T-helper 1 cell treated with Interleukin-12 subunit alpha and Interleukin-12 subunit beta and Interleukin-4 antibody, amounts not matched to agents 30 μg/mL and 1 μg/mL, for 36 hours (primary cell): ENCODE results near the gene SLC13A2.
"Not testable (repeated sequence)": the region's sequence is repeated elsewhere in the genome, so short reads cannot be mapped to it uniquely, and the experiment has no call there.

Experiments used
- H3K27ac Mint-ChIP-seq: one replicate; pipeline ENCODE4 v1.8.0; 2021; ENCODE audit warnings: mild to moderate bottlenecking, mixed read lengths
- H3K27me3 Mint-ChIP-seq: one replicate; pipeline ENCODE4 v1.8.0; 2021; ENCODE audit warnings: low read depth, mixed read lengths
- H3K36me3 Mint-ChIP-seq: one replicate; pipeline ENCODE4 v1.8.0; 2021; ENCODE audit warnings: low read depth, mixed read lengths
- H3K4me1 Mint-ChIP-seq: one replicate; pipeline ENCODE4 v1.8.0; 2021; ENCODE audit warnings: low read depth, mixed read lengths
- H3K4me3 Mint-ChIP-seq: one replicate; pipeline ENCODE4 v1.8.0; 2021; ENCODE audit warnings: mild to moderate bottlenecking, moderate library complexity, mixed read lengths
- H3K9me3 Mint-ChIP-seq: one replicate; pipeline ENCODE4 v1.8.0; 2021; ENCODE audit warnings: mixed read lengths

Gene SLC13A2

GRCh38 chr17:28473542-28473941 lies at the start of gene SLC13A2:
TSS of gene SLC13A2 (plus strand) at chr17:28473644. CDS start at chr17:28473713, 69 bp downstream.
- Mint-ChIP-seq H3K36me3 (no peaks in the 10 kb centered on the region), H3K27me3 (no peaks in the 10 kb centered on the region), H3K4me1 (peaks cover 19% of the 10 kb centered on the region), H3K27ac (peak within 1 kb of the TSS; percentile 49), H3K4me3 (no peak within 1 kb of the TSS), H3K9me3 (no peaks in the 10 kb centered on the region)

DNA sequence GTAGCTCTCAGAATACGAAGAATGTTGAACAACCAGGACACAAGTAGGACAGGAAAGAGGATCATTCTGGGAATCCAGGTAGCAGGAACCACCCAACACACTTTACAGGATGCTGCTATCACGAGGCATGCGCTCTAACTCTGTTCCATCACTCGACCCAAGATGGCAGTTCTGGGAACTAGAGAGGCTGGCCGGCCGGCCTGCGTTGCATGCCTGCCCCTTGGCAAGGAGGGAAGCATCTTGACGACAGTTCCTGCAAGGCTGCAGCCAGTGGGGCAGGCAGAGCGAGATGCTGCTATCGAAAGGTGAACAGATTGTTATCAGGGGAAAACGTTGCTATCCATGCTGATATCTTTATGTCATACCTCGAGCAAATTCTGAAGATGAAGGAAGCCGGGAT lies 48.2 kb upstream of the SLC13A2 start:
- no peaks in the 10 kb centered on the region for H3K4me1 Mint-ChIP-seq
- no peak overlapping the region for H3K4me3 Mint-ChIP-seq
- no peaks in the 10 kb centered on the region for H3K9me3 Mint-ChIP-seq
- no peaks in the 10 kb centered on the region for H3K36me3 Mint-ChIP-seq
- no peak overlapping the region for H3K27ac Mint-ChIP-seq
- H3K27me3 Mint-ChIP-seq: peaks cover 10% of the 10 kb centered on the region

DNA sequence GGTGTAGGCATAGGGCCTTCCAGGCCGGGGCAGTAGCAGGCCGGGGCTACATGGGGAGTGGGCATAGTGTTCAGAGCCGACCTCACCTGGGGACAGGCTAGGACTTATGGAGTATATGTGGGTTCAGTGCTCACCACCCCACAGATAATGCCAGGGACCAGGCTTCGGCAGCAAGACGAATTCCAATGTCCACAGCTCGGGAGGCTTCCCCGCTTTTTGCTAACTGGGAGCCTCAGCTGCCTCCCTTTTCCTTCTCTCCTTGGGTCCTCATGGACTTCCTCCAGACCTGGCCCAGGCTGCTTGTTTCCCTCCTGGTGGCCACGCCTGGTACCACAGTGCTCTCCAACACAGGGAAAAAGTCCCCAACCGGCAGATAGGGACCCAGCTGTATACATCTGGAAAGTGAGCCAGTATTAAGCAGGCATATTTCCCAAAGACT lies 47.3 kb upstream of the SLC13A2 start:
- Mint-ChIP-seq H3K27me3 (peaks cover 17% of the 10 kb centered on the region), H3K4me1 (no peaks in the 10 kb centered on the region), H3K27ac (no peak overlapping the region), H3K4me3 (no peak overlapping the region), H3K36me3 (no peaks in the 10 kb centered on the region), H3K9me3 (no peaks in the 10 kb centered on the region)

DNA sequence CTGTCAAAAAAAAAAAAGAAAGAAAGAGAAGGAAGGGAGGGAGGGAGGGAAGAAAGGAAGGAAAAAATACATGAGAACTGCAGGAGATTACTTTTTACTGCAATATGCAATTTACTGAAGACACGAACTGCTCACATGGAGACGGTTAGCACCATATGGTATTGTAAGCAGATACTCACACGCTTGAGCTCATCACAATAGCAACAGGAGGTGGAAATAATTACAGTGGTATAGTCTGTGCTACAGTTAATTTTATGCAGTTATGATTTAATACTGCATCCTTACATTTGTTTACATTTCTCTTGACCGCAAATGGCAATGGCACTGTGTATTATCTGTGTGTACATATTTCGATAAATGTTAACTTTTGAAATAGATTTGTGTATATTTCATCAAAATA lies 46.1 kb upstream of the SLC13A2 start:
- H3K36me3 Mint-ChIP-seq: no peaks in the 10 kb centered on the region
- no peaks in the 10 kb centered on the region for H3K4me1 Mint-ChIP-seq
- H3K9me3 Mint-ChIP-seq: no peaks in the 10 kb centered on the region
- no peak overlapping the region for H3K27ac Mint-ChIP-seq
- no peak overlapping the region for H3K4me3 Mint-ChIP-seq
- peaks cover 25% of the 10 kb centered on the region for H3K27me3 Mint-ChIP-seq

DNA sequence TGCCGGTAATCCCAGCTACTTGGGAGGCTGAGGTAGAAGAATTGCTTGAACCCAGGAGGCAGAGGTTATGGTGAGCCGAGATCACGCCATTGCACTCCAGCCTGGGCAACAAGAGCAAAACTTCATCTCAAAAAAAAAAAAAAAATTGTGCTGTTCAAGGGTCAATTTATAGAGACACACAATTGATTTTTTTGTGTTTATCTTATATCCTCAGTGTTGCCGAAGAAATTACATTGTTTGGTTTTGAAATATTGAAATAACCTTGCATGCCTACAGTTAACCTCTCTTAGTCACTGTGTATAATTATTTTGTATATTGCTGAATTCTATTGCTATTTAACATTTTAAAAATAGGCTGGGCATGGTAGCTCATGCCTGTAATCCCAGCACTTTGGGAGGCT lies 45.5 kb upstream of the SLC13A2 start:
- H3K9me3 Mint-ChIP-seq, H3K36me3 Mint-ChIP-seq, H3K4me1 Mint-ChIP-seq, H3K4me3 Mint-ChIP-seq, H3K27ac Mint-ChIP-seq: not testable (repeated sequence)
- peaks cover 29% of the 10 kb centered on the region for H3K27me3 Mint-ChIP-seq

DNA sequence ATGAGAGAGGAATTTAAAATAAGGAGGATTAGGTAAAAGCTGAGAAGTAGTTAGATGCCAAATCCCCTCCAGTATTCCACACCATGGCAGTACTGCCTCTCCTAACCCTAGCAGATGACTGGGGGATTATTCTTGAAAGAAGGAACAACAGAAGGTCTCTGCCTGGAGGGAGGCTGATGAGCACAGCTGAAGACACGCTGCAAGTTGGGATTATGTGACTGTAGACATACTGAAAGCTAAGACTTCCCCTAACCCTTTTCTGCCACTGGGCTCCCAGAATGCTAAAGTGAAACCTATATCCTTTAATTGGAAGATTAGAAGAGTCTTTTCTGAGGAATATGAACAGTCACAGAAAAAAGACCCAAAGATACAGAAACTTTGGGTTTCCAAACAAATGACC lies 39.7 kb upstream of the SLC13A2 start:
- peaks cover 31% of the 10 kb centered on the region for H3K27me3 Mint-ChIP-seq
- no peak overlapping the region for H3K4me3 Mint-ChIP-seq
- H3K4me1 Mint-ChIP-seq: no peaks in the 10 kb centered on the region
- no peak overlapping the region for H3K27ac Mint-ChIP-seq
- H3K36me3 Mint-ChIP-seq: no peaks in the 10 kb centered on the region
- no peaks in the 10 kb centered on the region for H3K9me3 Mint-ChIP-seq

- H3K27me3 Mint-ChIP-seq: peaks cover 31% of the 10 kb centered on the region
- not testable (repeated sequence) for H3K4me3 Mint-ChIP-seq, H3K4me1 Mint-ChIP-seq, H3K9me3 Mint-ChIP-seq, H3K36me3 Mint-ChIP-seq, H3K27ac Mint-ChIP-seq
These were observed 39.1 kb upstream of the SLC13A2 start for GRCh38 chr17:28434326-28434725.

GRCh38 chr17:28443901-28444638 lies 29.4 kb upstream of the SLC13A2 start:
- no peaks in the 10 kb centered on the region for H3K4me1 Mint-ChIP-seq
- no peak overlapping the region for H3K27ac Mint-ChIP-seq

DNA sequence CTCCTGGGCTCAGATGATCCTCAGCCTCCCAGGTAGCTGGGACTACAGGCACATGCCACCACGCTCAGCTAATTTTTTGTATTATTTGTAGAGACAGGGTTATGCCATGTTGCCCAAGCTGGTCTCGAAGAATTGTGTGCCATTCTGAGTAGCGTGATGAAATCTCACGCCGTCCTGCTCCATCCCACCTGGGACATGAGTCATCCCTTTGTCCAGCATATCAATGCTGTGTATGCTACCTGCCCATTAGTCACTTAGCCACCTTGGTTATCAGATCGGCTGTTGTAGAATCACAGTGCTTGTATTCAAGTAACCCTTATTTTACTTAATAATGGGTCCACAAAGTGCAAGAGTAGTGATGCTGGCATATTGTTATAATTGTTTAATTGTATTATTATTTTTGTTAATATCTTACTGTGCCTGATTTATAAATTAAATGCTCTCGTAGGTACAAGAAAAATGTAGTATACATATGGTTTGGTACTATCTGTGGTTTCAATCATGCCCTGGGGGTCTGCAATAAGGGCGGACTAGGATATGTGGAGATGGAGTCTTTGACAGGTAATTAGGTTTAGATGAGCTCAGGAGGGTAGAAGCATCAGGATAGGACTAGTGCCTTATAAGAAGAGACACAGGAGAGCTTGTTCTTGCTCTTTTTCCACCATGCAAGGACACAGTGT lies 26.6 kb upstream of the SLC13A2 start:
- no peaks in the 10 kb centered on the region for H3K9me3 Mint-ChIP-seq
- no peaks in the 10 kb centered on the region for H3K36me3 Mint-ChIP-seq
- H3K4me1 Mint-ChIP-seq: no peaks in the 10 kb centered on the region
- H3K27me3 Mint-ChIP-seq: peaks cover 34% of the 10 kb centered on the region
- H3K4me3 Mint-ChIP-seq: no peak overlapping the region
- H3K27ac Mint-ChIP-seq: no peak overlapping the region

More at GRCh38 chr17:28443901-28444638, 29.4 kb upstream of the SLC13A2 start:
- peaks cover 26% of the 10 kb centered on the region for H3K27me3 Mint-ChIP-seq
- no peaks in the 10 kb centered on the region for H3K36me3 Mint-ChIP-seq
- no peak overlapping the region for H3K4me3 Mint-ChIP-seq
- H3K9me3 Mint-ChIP-seq: no peaks in the 10 kb centered on the region

GRCh38 chr17:28447396-28447760 lies 26.1 kb upstream of the SLC13A2 start:
- Mint-ChIP-seq H3K27me3 (peaks cover 32% of the 10 kb centered on the region), H3K27ac (no peak overlapping the region), H3K4me1 (no peaks in the 10 kb centered on the region), H3K9me3 (no peaks in the 10 kb centered on the region), H3K36me3 (no peaks in the 10 kb centered on the region), H3K4me3 (no peak overlapping the region)

DNA sequence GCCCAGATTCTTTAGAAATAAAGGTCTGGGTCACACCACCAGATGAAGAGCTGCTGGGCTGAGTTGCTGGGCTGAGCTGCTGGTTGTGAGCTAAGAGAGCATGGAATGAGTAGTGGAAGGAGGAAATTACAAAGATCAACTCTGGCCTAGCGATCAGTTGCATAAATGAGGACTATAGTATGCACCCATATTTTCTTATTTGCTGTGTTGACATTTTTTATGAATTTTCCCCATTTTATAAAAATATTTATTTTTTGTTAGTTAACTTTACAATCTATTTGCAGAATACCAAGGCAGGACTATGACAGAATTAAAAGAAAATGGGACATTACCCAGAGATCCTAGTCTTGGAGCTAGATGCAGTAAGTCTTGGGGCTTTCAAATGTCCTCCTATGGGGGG lies 23.6 kb upstream of the SLC13A2 start:
- peaks cover 36% of the 10 kb centered on the region for H3K27me3 Mint-ChIP-seq
- no peaks in the 10 kb centered on the region for H3K4me1 Mint-ChIP-seq

GRCh38 chr17:28457890-28458289 lies 15.6 kb upstream of the SLC13A2 start:
- H3K4me3 Mint-ChIP-seq: no peak overlapping the region
- H3K36me3 Mint-ChIP-seq: no peaks in the 10 kb centered on the region
- H3K4me1 Mint-ChIP-seq: no peaks in the 10 kb centered on the region
- peaks cover 6% of the 10 kb centered on the region for H3K27me3 Mint-ChIP-seq
- peaks cover 5% of the 10 kb centered on the region for H3K9me3 Mint-ChIP-seq
- no peak overlapping the region for H3K27ac Mint-ChIP-seq

More for the DNA sequence above, 23.6 kb upstream of the SLC13A2 start:
- Mint-ChIP-seq H3K4me3 (no peak overlapping the region), H3K27ac (no peak overlapping the region), H3K9me3 (no peaks in the 10 kb centered on the region), H3K36me3 (no peaks in the 10 kb centered on the region)

DNA sequence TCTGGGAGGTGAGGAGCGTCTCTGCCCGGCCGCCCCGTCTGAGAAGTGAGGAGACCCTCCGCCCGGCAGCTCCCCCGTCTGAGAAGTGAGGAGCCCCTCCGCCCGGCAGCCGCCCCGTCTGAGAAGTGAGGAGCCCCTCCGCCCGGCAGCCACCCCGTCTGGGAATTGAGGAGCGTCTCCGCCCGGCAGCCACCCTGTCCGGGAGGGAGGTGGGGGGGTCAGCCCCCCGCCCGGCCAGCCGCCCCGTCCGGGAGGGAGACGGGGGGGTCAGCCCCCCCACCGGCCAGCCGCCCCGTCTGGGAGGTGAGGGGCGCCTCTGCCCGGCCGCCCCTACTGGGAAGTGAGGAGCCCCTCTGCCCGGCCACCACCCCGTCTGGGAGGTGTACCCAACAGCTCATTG lies 14.6 kb upstream of the SLC13A2 start:
- H3K27ac Mint-ChIP-seq, H3K36me3 Mint-ChIP-seq, H3K27me3 Mint-ChIP-seq, H3K4me1 Mint-ChIP-seq, H3K9me3 Mint-ChIP-seq, H3K4me3 Mint-ChIP-seq: not testable (repeated sequence)

DNA sequence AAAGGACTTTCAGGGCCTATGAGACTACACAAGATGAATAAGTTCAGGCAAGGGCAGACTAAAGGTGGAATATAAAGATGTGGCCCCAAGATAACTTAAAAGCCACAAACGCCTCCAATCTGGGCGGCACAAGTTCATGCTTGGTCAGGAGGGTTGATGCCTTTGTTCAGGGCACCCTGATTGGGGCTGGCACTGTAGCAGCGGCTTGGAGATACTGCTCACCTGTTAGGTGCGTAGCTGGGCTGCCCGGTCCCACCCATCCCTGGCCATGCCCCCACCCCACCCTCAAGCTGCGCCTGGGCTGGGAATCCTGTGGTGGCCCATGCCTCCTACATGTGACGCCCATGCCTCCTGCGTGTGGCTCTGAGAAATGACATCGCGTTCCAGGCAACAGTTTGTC lies 12.5 kb upstream of the SLC13A2 start:
- no peak overlapping the region for H3K27ac Mint-ChIP-seq
- H3K9me3 Mint-ChIP-seq: peaks cover 5% of the 10 kb centered on the region
- H3K4me3 Mint-ChIP-seq: no peak overlapping the region
- H3K36me3 Mint-ChIP-seq: no peaks in the 10 kb centered on the region
- H3K4me1 Mint-ChIP-seq: no peaks in the 10 kb centered on the region
- H3K27me3 Mint-ChIP-seq: peaks cover 10% of the 10 kb centered on the region

GRCh38 chr17:28466001-28466400 lies 7.4 kb upstream of the SLC13A2 start:
- no peaks in the 10 kb centered on the region for H3K9me3 Mint-ChIP-seq
- no peak overlapping the region for H3K27ac Mint-ChIP-seq
- H3K27me3 Mint-ChIP-seq: peaks cover 21% of the 10 kb centered on the region
- H3K4me1 Mint-ChIP-seq: peaks cover 12% of the 10 kb centered on the region
- H3K36me3 Mint-ChIP-seq: no peaks in the 10 kb centered on the region
- no peak overlapping the region for H3K4me3 Mint-ChIP-seq
